Measurements from ENCODE around the gene MPZL1. TPM values are rescaled to one million over a fixed set of nuclear protein-coding genes. Genes with fewer than 3 reads are reported as not detected.
"Not testable (repeated sequence)": the region's sequence is repeated elsewhere in the genome, so short reads cannot be mapped to it uniquely, and the experiment has no call there.

MPZL1 gene
- total and polyA plus RNA-seq, 4 donors, result 11.3 to 26.1 (median 16.8) TPM

GRCh38 chr1:167718914-167719691 is 2.7 kb upstream of the MPZL1 start:
- Histone ChIP-seq H3K36me3 (ENCODE audit: control insufficient read depth in 4 of 4, insufficient read depth in 3 of 4, low read depth in 1 of 4, low read length in 3 of 4) (no peaks in the 10 kb centered on the region), H3K27ac (ENCODE audit: low read depth in 1 of 2, low read length in 2 of 2) (no peak overlapping the region), H3K27me3 (ENCODE audit: control insufficient read depth in 4 of 4, insufficient read depth in 4 of 4, low read length in 3 of 4) (no peaks in the 10 kb centered on the region), H3K4me3 (ENCODE audit: low read depth in 1 of 3, low read length in 3 of 3) (no peak overlapping the region), H3K9me3 (ENCODE audit: control insufficient read depth in 4 of 4, low read length in 3 of 4) (no peaks in the 10 kb centered on the region), H3K4me1 (ENCODE audit: control insufficient read depth in 4 of 4, insufficient read depth in 4 of 4, low read length in 3 of 4) (peaks cover 2 to 28% (median 15%) of the 10 kb centered on the region in 4 donors), H3K9ac (ENCODE audit: low read depth in 1 of 2, low read length in 2 of 2) (no peak overlapping the region)
- no peak for DNase-seq (ENCODE audit: low spot score)
- TF ChIP-seq ZBTB33 (IDR thresholded peaks at IDR 0.05) (no peak), HNF4G (IDR thresholded peaks at IDR 0.05) (no peak), JUND (IDR thresholded peaks at IDR 0.05) (no peak), CTCF (IDR thresholded peaks at IDR 0.05; ENCODE audit: low read depth, low read length, missing input control) (no peak), FOXA2 (IDR thresholded peaks at IDR 0.05) (no peak), SP1 (IDR thresholded peaks at IDR 0.05) (no peak), RXRA (IDR thresholded peaks at IDR 0.05) (no peak), RAD21 (IDR thresholded peaks at IDR 0.05) (no peak), MAX (IDR thresholded peaks at IDR 0.05) (no peak), GABPA (IDR thresholded peaks at IDR 0.05 in 1 of 2, conservative IDR thresholded peaks at IDR 0.05 in 1 of 2) (no peak), REST (IDR thresholded peaks at IDR 0.05) (no peak)
- 88% methylated on average over 7 of the region's 7 CpGs for WGBS

GRCh38 chr1:167719715-167720421 is 1.9 kb upstream of the MPZL1 start:
- not testable (repeated sequence) for H3K9ac ChIP-seq (ENCODE audit: low read depth in 1 of 2, low read length in 2 of 2); H3K4me3 ChIP-seq (ENCODE audit: low read depth in 1 of 3, low read length in 3 of 3); H3K27me3 ChIP-seq (ENCODE audit: control insufficient read depth in 4 of 4, insufficient read depth in 4 of 4, low read length in 3 of 4); H3K36me3 ChIP-seq (ENCODE audit: control insufficient read depth in 4 of 4, insufficient read depth in 3 of 4, low read depth in 1 of 4, low read length in 3 of 4); H3K9me3 ChIP-seq (ENCODE audit: control insufficient read depth in 4 of 4, low read length in 3 of 4); H3K27ac ChIP-seq (ENCODE audit: low read depth in 1 of 2, low read length in 2 of 2); DNase-seq (ENCODE audit: low spot score)
- peaks cover 2 to 25% (median 13%) of the 10 kb centered on the region in 4 donors for H3K4me1 ChIP-seq (ENCODE audit: control insufficient read depth in 4 of 4, insufficient read depth in 4 of 4, low read length in 3 of 4)
- WGBS, result 91% methylated on average over 25 of the region's 25 CpGs

All from liver (tissue), 9 donors.